ENCODE measurements around the gene SUGP1. TPM values are rescaled to one million over a fixed set of nuclear protein-coding genes. Genes with fewer than 3 reads are reported as not detected.
A peak's percentile ranks its signal among the peaks of the same experiment; 100 is the strongest.

SUGP1 gene
- total and polyA plus RNA-seq, 2 of the 4 experiments (the other 2 are of a cell fraction) = 33.2 to 35.8 TPM

- ATAC-seq (ENCODE audit: low read depth) (peak; percentile 24; the same call in 1 of the 2 replicates), DNase-seq (no peak)
- H3K14ac ChIP-seq (replicated peaks; ENCODE audit: low read depth, low read length) = no peak overlapping the region
- CTCF ChIA-PET = no interaction called here
- POLR2A ChIA-PET (ENCODE audit: unreplicated experiment) = no interaction called here
- no TSS peak for BruUV-seq (replicated peaks)
- no peak overlapping the region for H3K23ac ChIP-seq (ENCODE audit: low read depth, low read length)
- no peak overlapping the region for H2BK5ac ChIP-seq (ENCODE audit: low read depth, low read length, poor library complexity, severe bottlenecking)
- intact Hi-C loops (cut with micrococcal nuclease) = no loop called here
- H4K8ac ChIP-seq (ENCODE audit: low read depth in 2 of 2, low read length in 2 of 2) = no peak overlapping the region
- in situ Hi-C loops (cut with MboI; ENCODE audit: low sequenced_read_pairs) = no loop called here
- H4K20me1 ChIP-seq (ENCODE audit: insufficient read depth, low read length) = no peaks in the 10 kb centered on the region
- peaks cover 38% of the 10 kb centered on the region for H3K27me3 ChIP-seq (ENCODE audit: control insufficient read depth, insufficient read depth, low read length)
- no peak overlapping the region for H3K4me3 ChIP-seq (ENCODE audit: insufficient read depth, low read depth, low read length)
- WGBS, 2 experiments (ENCODE audit: extremely low coverage in 2 of 2, insufficient read length in 1 of 2) = 8% methylated on average over 15 of the region's 31 CpGs; no CpG with 5 or more reads in 1 of the 2 experiments
- 0 out of 2 replicates have a peak, but pooled peaks cover 2% of the 10 kb centered on the region for H3K4me1 ChIP-seq (ENCODE audit: control insufficient read depth, insufficient read depth, low read length)
- TF ChIP-seq CHD1 (IDR thresholded peaks at IDR 0.05; ENCODE audit: low read depth, low read length) (no peak), MAFK (IDR thresholded peaks at IDR 0.05; ENCODE audit: low read depth, low read length) (no peak), MAZ (IDR thresholded peaks at IDR 0.05; ENCODE audit: borderline replicate concordance, low read depth, low read length) (no peak), RAD21 (IDR thresholded peaks at IDR 0.05; ENCODE audit: low read length) (no peak), CEBPB (IDR thresholded peaks at IDR 0.05; ENCODE audit: low read depth, low read length) (no peak), FOS (IDR thresholded peaks at IDR 0.05; ENCODE audit: low read depth, low read length) (no peak), USF2 (IDR thresholded peaks at IDR 0.05; ENCODE audit: low read depth, low read length) (no peak), SMC3 (IDR thresholded peaks at IDR 0.05; ENCODE audit: low read depth, low read length) (no peak), ELK1 (IDR thresholded peaks at IDR 0.05; ENCODE audit: borderline replicate concordance, low read depth, low read length) (no peak)
- H3K9me3 ChIP-seq (ENCODE audit: control insufficient read depth, insufficient read depth, low read length) = peaks cover 4% of the 10 kb centered on the region
- no peak overlapping the region for H3K4ac ChIP-seq (ENCODE audit: low read depth, low read length)
- H3K36me3 ChIP-seq (ENCODE audit: control insufficient read depth, insufficient read depth, low read length) = no peaks in the 10 kb centered on the region
- no peak overlapping the region for H2BK120ac ChIP-seq (ENCODE audit: low read depth, low read length)
- no peak overlapping the region for H2BK20ac ChIP-seq (ENCODE audit: low read depth, low read length)
- H2BK15ac ChIP-seq (ENCODE audit: low read depth, low read length) = no peak overlapping the region
- dilution Hi-C loops (cut with HindIII; ENCODE audit: low sequenced_read_pairs, unreplicated experiment) = no loop called here
- no peak overlapping the region for H2AK9ac ChIP-seq (replicated peaks; ENCODE audit: low read depth, low read length, poor library complexity)
- H3K79me1 ChIP-seq (ENCODE audit: low read depth in 1 of 2, low read length in 2 of 2) = no peaks in the 10 kb centered on the region
- H3K4me2 ChIP-seq (ENCODE audit: low read depth, low read length) = no peak overlapping the region
- no peak overlapping the region for H2AK5ac ChIP-seq (ENCODE audit: low read depth, low read length)
- no peaks in the 10 kb centered on the region for H3K9me1 ChIP-seq (ENCODE audit: insufficient read depth, low read length)
- H4K5ac ChIP-seq (ENCODE audit: low read depth, low read length) = no peak overlapping the region
- no peak overlapping the region for H3K18ac ChIP-seq (ENCODE audit: low read depth, low read length)
- no peak overlapping the region for H4K91ac ChIP-seq (ENCODE audit: insufficient read depth, low read depth, low read length)
- no peak overlapping the region for H3K9ac ChIP-seq (ENCODE audit: low read depth, low read length)
- no peak overlapping the region for H3K56ac ChIP-seq (ENCODE audit: extremely low read depth, insufficient read depth, low read length)
- no peak overlapping the region for H3K27ac ChIP-seq (ENCODE audit: insufficient read depth, low read length)
- H2AFZ ChIP-seq (replicated peaks; ENCODE audit: low read length, poor library complexity) = no peak overlapping the region
Observed at GRCh38 chr19:19262190-19263057, 57.9 kb downstream of the SUGP1 start.

Data from IMR-90 (cell line).